DOHH2 (cell line): Measurements from ENCODE around the gene DNAJA1.

Experiments
- H3F3A ChIP-seq: fragments of 200-600 bp; sonication (generic), shearing (Covaris generic); 2 replicates; pipeline ENCODE4 v1.6.0; 2016; ENCODE audit warnings: antibody characterized with exemption, mild to moderate bottlenecking; ENCODE audit not compliant: control insufficient read depth, insufficient read depth
- H3K27ac ChIP-seq: fragments of 200-600 bp; sonication (generic); 2 replicates; pipeline ENCODE4 v1.5.1; 2014; ENCODE audit warnings: low read depth, mild to moderate bottlenecking, low read length, moderate library complexity
- H3K27me3 ChIP-seq: fragments of 200-600 bp; sonication (generic); 2 replicates; pipeline ENCODE4 v1.6.1; 2014; ENCODE audit warnings: mild to moderate bottlenecking, low read length, mixed read lengths; ENCODE audit not compliant: control insufficient read depth
- H3K36me3 ChIP-seq: fragments of 200-600 bp; sonication (generic); 2 replicates; pipeline ENCODE4 v1.6.1; 2014; ENCODE audit warnings: mild to moderate bottlenecking, low read length, moderate library complexity, mixed read lengths; ENCODE audit not compliant: control insufficient read depth
- H3K4me1 ChIP-seq: fragments of 200-600 bp; sonication (generic); 2 replicates; pipeline ENCODE4 v1.6.1; 2014; ENCODE audit warnings: mild to moderate bottlenecking, low read length, mixed read lengths; ENCODE audit not compliant: control insufficient read depth
- H3K4me2 ChIP-seq: fragments of 200-600 bp; sonication (generic); 2 replicates; pipeline ENCODE4 v1.6.0; 2014; ENCODE audit warnings: mild to moderate bottlenecking, low read length, moderate library complexity
- H3K4me3 ChIP-seq: fragments of 200-600 bp; sonication (generic); 2 replicates; pipeline ENCODE4 v1.5.1; 2014; ENCODE audit warnings: mild to moderate bottlenecking, low read length, mixed read lengths
- H3K79me2 ChIP-seq: fragments of 200-600 bp; sonication (generic); 2 replicates; pipeline ENCODE4 v1.6.1; 2014; ENCODE audit warnings: mild to moderate bottlenecking, low read length, mixed read lengths; ENCODE audit not compliant: control insufficient read depth
- H3K9me2 ChIP-seq: fragments of 200-600 bp; sonication (generic); replicated peaks from 2 replicates; pipeline ENCODE4 v1.6.1; 2014; ENCODE audit warnings: mild to moderate bottlenecking, low read length, mixed read lengths; ENCODE audit not compliant: control insufficient read depth
- H3K9me3 ChIP-seq: fragments of 200-600 bp; sonication (generic); 2 replicates; pipeline ENCODE4 v1.6.1; 2014; ENCODE audit warnings: antibody characterized with exemption, low read length, mixed read lengths; ENCODE audit not compliant: control insufficient read depth, insufficient read depth
- H4K20me1 ChIP-seq: fragments of 200-600 bp; sonication (generic); 2 replicates; pipeline ENCODE4 v1.6.0; 2014; ENCODE audit warnings: low read depth, mild to moderate bottlenecking, antibody characterized with exemption, low read length, moderate library complexity; ENCODE audit not compliant: control insufficient read depth, insufficient read depth
- EZH2phosphoT487 ChIP-seq: fragments of 200-600 bp; sonication (generic); IDR thresholded peaks from 2 replicates; pipeline ENCODE4 v1.6.1; 2017; ENCODE audit warnings: borderline replicate concordance, mild to moderate bottlenecking, antibody characterized with exemption, low read length, moderate library complexity, mixed read lengths
- TF ChIP-seq, protein P1 (sequence below): fragments of 200-600 bp; sonication (generic); IDR thresholded peaks from one replicate; pipeline ENCODE4 v1.5.1; 2014; ENCODE audit warnings: antibody characterized with exemption, mild to moderate bottlenecking, low read depth, low read length; ENCODE audit not compliant: poor library complexity, severe bottlenecking

Gene DNAJA1

DNA sequence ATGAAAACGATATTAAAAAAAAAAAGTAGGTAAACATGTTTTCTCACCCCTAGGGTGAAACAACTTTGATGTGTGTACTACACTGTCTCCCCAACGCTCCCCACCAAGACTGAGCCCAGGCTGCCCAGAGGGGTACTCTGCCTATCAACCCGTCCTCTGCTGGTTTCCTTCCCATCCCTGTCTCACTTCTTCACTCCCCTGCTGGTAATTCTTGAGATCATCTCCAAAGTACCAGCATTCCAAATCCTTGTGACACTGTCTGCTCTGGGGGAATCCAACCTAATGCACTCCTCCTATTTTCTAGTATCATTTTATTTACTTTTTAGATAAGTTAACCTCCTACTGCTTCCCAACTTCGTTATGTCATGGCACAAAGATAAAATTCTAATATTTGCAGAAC lies 17.3 kb upstream of the DNAJA1 start:
- no peak overlapping the region for H3K4me3 ChIP-seq
- TF ChIP-seq, protein P1, sequence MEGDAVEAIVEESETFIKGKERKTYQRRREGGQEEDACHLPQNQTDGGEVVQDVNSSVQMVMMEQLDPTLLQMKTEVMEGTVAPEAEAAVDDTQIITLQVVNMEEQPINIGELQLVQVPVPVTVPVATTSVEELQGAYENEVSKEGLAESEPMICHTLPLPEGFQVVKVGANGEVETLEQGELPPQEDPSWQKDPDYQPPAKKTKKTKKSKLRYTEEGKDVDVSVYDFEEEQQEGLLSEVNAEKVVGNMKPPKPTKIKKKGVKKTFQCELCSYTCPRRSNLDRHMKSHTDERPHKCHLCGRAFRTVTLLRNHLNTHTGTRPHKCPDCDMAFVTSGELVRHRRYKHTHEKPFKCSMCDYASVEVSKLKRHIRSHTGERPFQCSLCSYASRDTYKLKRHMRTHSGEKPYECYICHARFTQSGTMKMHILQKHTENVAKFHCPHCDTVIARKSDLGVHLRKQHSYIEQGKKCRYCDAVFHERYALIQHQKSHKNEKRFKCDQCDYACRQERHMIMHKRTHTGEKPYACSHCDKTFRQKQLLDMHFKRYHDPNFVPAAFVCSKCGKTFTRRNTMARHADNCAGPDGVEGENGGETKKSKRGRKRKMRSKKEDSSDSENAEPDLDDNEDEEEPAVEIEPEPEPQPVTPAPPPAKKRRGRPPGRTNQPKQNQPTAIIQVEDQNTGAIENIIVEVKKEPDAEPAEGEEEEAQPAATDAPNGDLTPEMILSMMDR, result no peak
- no peak for TF ChIP-seq EZH2phosphoT487
- no peak overlapping the region for H3K27ac ChIP-seq
- H3K4me2 ChIP-seq, result no peak overlapping the region
- peaks cover 4% of the 10 kb centered on the region for H3K4me1 ChIP-seq
- no peaks in the 10 kb centered on the region for H3K79me2 ChIP-seq
- no peaks in the 10 kb centered on the region for H4K20me1 ChIP-seq
- H3K9me3 ChIP-seq, result no peaks in the 10 kb centered on the region
- H3K27me3 ChIP-seq, result no peaks in the 10 kb centered on the region
- H3K9me2 ChIP-seq, result no peaks in the 10 kb centered on the region
- no peaks in the 10 kb centered on the region for H3K36me3 ChIP-seq
- H3F3A ChIP-seq, result no peaks in the 10 kb centered on the region; the same call in 1 of the 2 replicates

- H3K36me3 ChIP-seq, result no peaks in the 10 kb centered on the region
- H3K9me3 ChIP-seq, result no peaks in the 10 kb centered on the region
- TF ChIP-seq EZH2phosphoT487, result no peak
- TF ChIP-seq, protein P1, result no peak
- no peaks in the 10 kb centered on the region; the same call in 1 of the 2 replicates for H3K79me2 ChIP-seq
- no peak overlapping the region for H3K4me3 ChIP-seq
- H3K9me2 ChIP-seq, result no peaks in the 10 kb centered on the region
- H3F3A ChIP-seq, result no peaks in the 10 kb centered on the region
- no peak overlapping the region for H3K27ac ChIP-seq
- H4K20me1 ChIP-seq, result no peaks in the 10 kb centered on the region
- H3K4me2 ChIP-seq, result no peak overlapping the region
- no peaks in the 10 kb centered on the region for H3K4me1 ChIP-seq
- no peaks in the 10 kb centered on the region for H3K27me3 ChIP-seq
These were observed 13.2 kb upstream of the DNAJA1 start for GRCh38 chr9:33011831-33012230.

DNA sequence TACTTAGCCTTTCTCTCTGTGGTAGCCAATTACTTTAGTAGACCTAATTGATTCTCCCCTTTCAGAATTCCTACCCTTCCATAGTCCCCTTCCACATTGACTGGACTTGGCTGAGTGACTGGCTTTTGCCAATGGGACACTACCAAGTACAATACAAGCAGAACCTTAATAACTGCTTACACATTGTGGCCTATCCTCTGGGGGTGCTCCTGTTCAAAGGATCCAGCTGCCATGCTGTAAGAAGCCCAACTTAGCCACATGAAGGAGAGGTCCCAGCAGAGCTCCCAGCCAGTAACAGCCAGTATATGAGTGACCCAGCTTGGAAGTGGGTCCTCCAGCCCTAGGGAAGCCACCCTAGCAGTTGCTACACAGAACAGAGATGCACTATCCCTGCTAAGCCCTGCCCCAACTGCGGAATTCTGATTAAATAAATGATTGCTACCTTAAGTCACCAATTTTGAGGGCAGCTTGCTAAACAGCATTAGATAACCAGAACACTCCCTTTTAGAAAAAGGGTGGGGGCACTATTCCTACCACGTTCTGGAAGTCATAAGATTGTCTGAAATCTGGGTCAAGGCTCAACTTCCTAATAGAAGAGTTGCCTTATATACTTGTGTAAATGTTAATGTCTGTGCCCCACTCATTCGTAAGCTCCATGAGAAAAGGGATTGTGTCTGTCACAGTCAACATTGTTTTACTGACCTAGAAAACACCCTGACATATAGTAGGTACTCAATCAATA lies 12.6 kb upstream of the DNAJA1 start:
- Histone ChIP-seq H3K36me3 (0 out of 2 replicates have a peak, but pooled peaks cover 4% of the 10 kb centered on the region), H3K4me1 (no peaks in the 10 kb centered on the region), H3F3A (0 out of 2 replicates have a peak, but pooled peaks cover 2% of the 10 kb centered on the region), H3K4me2 (no peak overlapping the region), H3K4me3 (no peak overlapping the region), H3K27ac (no peak overlapping the region), H3K9me3 (no peaks in the 10 kb centered on the region), H3K9me2 (no peaks in the 10 kb centered on the region), H4K20me1 (no peaks in the 10 kb centered on the region; the same call in 1 of the 2 replicates), H3K79me2 (no peaks in the 10 kb centered on the region; the same call in none of the 2 replicates), H3K27me3 (no peaks in the 10 kb centered on the region)
- TF ChIP-seq, protein P1, result no peak
- no peak for TF ChIP-seq EZH2phosphoT487
